22Rv1 (cell line): ENCODE data around the gene CLASP1.

ENCODE experiments used
- CTCF ChIP-seq: fragments of 450-650 bp; IDR thresholded peaks from 2 replicates; pipeline ENCODE4 v1.5.1; 2017; ENCODE audit warnings: mild to moderate bottlenecking
- ZFX ChIP-seq: fragments of 450-650 bp; IDR thresholded peaks from 2 replicates; pipeline ENCODE4 v1.6.1; 2017; ENCODE audit warnings: antibody characterized with exemption, borderline replicate concordance

GRCh38 chr2:121340926-121341325 lies 308.3 kb downstream of the CLASP1 start:
- no peak for TF ChIP-seq CTCF
- TF ChIP-seq ZFX = no peak
